HG02943 (cell line): ENCODE measurements around the gene CXorf51B.
"Not testable (repeated sequence)": the region's sequence is repeated elsewhere in the genome, so short reads cannot be mapped to it uniquely, and the experiment has no call there.

Source experiments
- ATAC-seq: cut with Tn5 transposase; IDR thresholded peaks from one replicate; pipeline ENCODE4 v1.9.1; 2021; ENCODE audit warnings: mild to moderate bottlenecking, low read depth, moderate library complexity; ENCODE audit not compliant: unreplicated experiment

CXorf51B gene

GRCh38 chrX:146809471-146809870 lies at the start of gene CXorf51B:
TSS of gene CXorf51B (plus strand) at chrX:146809771. CDS start at chrX:146809792, 21 bp downstream.
- ATAC-seq, result not testable (repeated sequence)

GRCh38 chrX:146814644-146815043 lies 5.1 kb downstream of the CXorf51B start, which contains the start of gene CXorf51A:
TSS of gene CXorf51A (minus strand) at chrX:146814744. CDS start at chrX:146814723, 21 bp downstream.
- ATAC-seq, result not testable (repeated sequence)

DNA sequence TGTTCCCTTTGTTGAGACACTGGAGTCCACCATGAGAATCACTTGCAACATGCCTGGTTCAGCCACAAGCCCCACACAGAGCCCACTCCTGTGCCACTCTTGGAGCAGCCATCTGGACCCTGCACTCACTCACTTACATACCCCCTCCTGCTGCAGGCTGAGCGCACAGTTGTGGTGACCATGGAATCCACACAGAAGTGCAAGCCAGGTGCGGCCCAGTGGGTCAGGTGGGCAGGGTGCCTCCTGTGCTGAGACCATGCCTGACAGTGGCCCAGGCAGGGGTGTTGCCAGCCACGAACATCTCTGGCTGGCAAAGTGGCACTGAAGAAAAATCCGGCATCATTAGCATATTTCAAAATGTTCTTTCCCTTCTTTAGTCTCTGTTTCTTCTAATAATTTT lies 22.4 kb downstream of the CXorf51B start:
- no peak for ATAC-seq

DNA sequence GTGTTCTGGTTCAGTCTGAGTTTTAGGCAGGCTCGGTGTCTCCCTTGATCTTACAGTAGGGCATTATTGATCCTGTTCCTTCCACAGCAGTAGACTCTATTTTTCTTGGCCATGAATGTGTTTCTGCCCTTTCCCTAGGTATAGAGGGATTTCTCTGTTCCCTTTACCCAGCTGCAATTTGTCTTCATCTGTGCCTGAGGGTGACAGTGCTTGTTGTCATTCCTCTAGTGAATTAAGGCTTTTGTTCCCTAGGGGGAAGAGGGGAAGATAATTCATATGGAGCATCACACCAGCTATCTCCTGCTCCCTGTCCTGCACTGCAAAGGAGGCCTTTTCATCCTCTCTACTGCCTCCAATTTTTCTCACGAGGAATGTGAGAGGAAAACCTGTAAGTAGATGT lies 44.7 kb downstream of the CXorf51B start:
- ATAC-seq, result no peak
